GM21381 (cell line): ENCODE measurements around the gene BANP.

ENCODE experiments used
- ATAC-seq: cut with Tn5 transposase; IDR thresholded peaks from one replicate; pipeline ENCODE4 v1.9.1; 2021; ENCODE audit warnings: mild to moderate bottlenecking, moderate library complexity; ENCODE audit not compliant: unreplicated experiment

The BANP gene

DNA sequence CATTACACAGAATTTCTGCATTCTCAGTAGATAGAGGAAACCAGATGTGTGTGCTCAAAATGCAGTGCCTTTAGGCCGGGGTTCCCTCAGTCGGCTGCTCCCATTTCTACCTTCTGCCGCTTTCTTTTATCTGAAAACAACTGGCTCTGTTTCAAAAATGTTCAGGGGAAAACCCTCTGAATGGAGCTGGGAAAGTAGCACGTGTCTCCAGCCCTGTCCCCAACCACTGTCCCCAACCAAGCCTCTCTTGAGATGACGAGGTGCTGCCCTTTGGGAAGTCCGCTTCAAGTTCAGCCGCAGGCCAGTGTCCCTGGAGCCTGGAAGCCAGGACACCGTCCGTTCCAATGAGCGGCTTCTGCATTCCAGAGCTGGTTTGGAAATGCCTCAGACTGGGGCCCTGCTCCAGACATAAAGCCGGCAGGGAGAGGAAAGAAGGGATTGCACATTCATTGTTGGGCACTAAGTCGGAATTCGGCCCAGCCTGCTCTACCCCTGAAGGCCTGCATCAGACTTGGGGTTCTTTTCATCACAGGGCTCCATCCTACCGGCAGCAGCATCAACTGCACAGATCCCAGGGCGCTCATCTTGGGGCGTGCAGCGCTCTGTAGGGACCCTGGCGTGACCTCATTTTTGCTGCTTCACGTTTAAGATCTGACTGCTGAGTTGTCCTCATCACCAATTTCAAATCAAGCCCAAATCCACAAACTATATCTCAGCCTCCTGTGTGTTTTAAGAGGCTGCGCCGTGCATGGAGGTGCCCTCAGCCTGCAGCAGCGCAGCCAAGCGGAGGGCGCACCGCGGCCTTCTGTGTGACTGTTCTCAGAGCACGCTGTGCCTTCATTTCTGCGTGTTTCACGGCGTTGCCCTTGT is 111.3 kb downstream of the BANP start:
- ATAC-seq = no peak

DNA sequence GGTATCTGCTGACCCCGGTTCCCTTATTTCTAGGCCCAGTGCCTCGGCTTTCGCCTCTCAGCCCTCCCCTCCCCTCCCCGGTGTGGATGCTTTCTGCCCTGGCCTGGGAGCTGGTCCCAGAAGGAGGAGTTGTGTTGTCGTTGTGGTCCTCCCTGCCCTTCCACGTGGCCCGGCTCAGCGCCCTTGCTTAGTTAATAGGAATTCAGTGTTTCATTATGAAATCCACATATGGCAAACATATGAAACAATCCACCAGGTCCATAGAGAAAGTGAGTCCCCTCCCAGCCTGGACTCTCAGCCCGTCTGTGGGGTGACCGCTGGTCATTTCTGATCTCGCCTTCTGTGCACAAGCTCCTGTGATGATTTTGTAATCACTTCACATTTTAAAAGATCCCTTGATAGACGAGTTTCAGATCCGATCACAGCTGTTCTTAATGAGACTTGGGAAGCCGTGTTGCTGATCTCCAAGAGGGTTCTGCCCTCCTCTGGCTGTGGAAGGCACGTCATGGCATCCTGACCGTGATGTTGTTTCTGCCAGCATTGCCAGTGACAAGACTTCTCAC is 112.1 kb downstream of the BANP start:
- ATAC-seq = no peak

GRCh38 chr16:88064011-88064888 is 113.0 kb downstream of the BANP start:
- no peak for ATAC-seq

GRCh38 chr16:88064889-88065746 is 113.9 kb downstream of the BANP start:
- ATAC-seq = no peak

DNA sequence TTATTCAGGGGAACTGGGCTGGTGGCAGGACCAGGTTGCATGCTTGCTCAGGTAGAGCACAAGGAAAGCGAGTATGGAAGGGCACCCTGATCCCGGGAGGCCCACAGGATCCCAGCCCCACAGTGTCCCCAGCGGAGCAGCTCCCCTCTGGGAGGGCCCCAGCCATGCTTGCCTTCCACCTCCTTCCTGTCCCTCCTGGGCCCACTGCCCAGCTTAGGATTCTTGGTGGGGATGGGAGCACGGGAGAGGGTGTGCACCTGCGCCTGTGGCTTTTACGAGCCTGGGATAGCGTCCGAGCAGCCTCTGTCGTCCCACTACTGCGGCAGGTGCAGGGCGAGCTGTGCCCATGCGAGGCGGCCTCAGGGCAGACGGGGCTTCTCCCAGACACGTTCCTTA is 114.5 kb downstream of the BANP start:
- ATAC-seq = no peak

GRCh38 chr16:88066234-88066633 is 115.0 kb downstream of the BANP start:
- ATAC-seq = no peak

DNA sequence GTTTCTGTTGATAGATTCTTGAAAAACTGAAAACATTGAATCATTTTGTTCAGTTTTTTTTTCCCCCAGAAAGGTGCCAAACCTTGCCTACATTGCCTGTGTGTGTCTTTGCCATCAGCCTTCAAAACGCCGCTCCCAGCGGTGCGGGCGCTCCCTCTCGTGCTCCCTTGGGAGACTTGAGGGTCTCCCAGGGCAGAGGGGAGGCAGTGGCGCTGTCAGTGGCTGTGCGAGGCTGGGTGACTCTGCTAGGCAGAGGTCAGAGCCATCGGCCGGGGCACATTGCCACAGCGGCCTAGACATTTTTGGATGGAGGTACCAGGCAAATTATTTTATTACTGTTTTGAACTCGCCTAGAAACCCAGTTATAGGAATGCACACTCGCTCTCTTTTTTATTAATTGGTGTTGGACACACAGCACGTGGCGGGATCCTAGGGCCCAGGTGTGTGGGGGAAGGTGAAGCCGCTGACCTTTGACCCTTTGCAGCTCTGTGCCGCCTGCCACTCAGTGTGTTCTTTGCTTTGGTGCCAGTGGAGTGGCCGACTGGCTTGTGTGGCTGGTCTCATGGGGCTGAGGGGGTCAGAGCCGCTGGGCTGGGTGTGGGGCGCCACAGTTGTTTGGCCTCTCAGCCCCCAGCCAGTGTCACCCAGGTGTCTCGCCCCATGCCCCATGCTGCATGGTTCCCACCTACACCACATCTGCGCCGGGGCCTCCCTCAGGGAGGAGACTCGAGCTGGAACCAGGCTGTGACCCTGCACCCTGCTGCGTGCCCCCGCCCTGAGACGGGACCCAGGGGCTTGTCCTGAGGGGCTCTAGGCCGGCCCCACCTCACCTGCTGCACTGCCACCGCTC is 115.7 kb downstream of the BANP start:
- no peak for ATAC-seq

DNA sequence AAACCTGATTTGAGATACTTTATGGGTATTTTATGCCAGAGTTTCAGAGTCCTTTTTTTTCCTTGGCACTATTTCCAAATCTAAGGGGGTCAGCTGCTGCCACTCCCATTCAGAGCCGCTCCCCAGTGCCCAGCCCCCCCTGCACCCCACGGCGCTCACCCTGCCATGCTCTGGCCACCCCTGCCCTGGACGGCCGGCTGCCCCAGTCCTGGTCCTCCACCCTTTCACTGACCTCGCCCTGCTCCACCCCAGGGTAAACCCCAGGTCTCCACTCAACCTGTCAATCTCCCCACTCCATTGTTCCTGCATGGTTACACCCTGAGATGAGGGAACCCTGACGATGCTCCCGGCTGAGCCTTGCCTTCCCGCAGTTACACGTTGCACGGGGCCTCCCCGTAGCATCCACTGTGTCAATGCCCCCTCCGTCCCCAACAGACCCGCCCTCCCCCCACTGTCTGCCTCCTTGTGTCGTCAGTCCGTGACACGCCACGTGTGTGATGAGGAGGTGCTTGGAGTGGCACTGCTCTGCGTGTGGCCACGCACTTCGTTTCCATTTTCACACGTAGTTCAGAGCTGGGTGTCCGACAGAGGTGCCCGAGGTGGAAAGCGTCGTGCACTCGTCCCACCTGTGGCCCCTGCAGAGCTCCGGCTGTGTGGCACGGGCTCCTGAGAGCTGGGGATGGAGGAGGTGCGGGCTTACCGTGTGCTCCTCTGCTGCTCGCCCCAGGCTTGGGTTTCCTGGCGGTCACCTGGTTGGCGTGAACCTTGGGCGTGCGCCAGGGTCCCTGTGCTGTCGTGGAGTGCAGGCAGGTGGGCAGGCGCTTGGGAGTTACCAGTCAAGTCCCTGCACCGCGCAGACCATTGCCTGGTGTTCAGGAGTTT is 116.5 kb downstream of the BANP start:
- no peak for ATAC-seq

DNA sequence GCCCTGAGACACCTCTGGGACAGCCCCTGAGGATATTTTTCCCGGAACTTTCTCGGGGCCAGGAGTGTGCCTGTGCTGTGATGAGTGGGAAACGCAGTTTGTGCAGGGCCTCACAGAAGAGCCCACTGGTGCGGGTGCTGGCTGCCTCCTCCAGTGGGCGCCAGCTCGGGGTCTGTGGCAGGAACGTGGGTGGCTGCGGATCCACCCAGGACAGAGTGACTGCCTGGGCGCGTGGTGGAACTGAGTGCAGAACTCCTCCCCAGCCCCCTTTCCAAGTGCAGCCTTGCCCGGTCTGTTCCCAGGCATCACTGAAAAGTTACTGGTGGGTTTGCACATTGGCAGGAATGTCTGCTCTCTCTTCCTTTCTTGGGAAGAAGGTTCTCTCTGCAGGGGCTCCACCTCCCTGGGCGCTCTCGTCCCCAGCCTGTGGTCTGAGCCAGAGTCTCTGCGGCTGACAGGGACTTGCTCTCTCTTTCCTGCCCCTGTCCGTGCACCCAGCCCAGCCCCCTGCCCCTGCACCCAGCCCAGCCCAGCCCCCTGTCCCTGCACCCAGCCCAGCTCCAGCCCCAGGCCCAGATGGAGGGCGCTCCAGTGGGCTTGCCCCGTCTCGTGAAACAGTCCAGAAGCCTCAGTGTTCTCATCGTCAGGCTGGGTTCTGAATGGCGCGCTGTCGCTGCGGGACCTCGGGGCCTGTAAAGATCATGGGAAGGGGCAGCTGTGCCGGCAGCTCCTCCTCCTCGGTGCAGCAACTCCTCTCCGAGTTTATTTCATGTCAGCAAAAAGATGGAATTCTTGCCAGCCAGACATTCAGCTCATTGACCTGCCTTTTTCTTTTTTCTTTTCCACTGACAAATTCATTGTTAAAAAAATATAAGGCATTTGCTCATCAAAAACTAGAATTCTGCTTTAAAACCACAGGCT is 117.5 kb downstream of the BANP start:
- no peak for ATAC-seq

DNA sequence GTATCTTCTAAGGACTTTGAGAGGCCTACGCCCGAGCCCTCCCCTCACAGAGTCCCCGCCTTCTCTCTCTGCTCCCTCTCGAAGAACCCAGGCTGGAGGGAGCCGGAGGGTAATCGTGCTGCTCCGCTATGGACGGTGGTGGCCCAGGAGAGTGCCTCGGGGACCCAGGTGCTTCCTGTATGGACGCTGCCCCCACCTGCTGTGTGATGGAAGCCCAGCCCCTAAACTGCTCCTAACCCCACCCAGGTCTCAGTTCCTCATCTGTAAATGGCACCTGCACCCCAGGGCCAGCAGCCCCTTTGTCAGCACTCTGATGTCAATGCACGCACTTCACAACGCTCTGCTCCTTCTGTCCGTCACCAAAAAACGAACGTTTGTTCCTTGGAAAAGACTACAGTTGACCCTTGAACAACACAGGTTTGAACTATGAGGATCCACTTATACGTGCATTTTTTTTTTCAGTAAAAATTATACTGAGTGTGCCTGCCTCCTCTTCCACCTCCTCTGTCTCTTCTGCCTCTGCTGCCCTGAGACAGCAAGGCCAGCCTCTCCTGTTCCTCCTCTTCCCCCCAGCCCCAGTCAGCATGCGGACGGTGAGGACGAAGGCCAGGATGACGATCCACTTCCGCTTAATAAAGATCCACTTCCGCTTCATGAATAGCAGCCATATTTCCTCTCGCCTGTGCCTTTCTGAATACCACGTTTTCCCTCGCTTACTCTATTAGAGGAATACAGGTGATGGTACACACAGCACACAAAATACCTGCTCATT is 118.3 kb downstream of the BANP start:
- ATAC-seq = peak; percentile 88

DNA sequence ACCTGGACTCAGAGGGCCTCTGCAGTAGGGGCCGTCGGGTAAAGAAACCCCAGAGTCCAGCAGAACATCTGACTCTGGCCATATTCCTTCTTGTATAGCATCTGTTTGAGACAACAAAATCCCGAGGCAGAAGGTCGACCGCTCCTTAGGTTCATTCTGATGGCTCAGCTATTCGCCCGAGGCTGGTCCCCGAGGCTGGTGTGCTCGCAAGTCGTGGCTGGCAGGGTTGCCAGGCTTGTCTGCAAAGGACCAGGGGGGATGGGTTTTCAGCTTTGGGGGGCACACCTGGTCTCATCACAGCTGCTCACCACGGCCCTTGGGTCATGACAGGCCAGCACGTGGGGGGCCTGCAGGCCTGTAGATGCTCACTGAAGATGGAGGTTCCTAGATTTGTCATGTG is 119.1 kb downstream of the BANP start:
- ATAC-seq = no peak

GRCh38 chr16:88070989-88071625 is 119.9 kb downstream of the BANP start:
- no peak for ATAC-seq

- no peak for ATAC-seq
These were observed 120.7 kb downstream of the BANP start for GRCh38 chr16:88071908-88072307.

DNA sequence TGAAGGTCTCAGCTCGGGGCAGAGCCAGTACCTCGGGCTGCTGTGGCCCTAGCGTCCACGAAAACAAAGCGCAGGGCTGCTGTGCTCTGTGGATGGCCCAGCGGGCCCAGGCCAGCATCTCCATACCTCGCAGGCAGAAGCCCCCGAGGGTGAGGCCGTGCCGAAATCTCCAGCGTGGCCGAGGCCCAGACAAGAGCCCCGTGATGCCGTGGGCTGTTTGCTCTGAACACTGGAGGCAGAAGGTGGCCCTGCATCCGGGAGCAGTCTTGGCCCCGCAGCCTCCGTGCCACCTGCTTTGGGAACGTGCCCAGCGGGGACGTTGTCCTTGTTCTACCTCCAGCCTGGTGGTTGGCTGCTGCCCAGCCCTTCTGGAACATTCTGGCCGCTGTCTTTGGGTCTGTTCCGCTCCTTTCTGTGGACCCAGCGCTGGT is 121.4 kb downstream of the BANP start:
- no peak for ATAC-seq

DNA sequence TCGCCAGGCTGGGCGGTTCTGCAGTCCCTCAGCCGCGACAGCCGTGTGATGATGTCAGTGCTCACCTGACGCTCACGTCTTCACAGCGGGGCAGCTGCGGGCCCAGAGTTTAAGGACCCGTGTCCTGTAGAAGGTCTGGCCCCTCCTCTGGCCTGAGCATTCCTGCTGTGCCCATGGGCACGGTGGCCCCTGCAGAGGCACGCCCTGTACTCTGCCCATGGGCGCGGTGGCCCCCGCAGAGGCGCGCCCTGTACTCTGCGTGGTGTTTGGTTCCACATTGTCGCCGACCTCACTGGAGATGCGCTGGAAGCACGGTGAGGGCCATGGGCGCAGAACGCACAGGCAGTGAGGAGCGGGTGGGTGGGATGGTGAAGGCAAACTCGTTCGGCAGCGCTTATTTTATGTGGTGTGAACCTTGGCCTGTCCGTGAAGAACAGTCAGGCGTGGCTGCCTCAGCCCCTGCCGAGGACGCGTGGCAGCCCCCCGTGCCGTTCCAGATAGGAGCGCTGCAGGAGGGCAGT is 122.0 kb downstream of the BANP start:
- ATAC-seq = no peak

DNA sequence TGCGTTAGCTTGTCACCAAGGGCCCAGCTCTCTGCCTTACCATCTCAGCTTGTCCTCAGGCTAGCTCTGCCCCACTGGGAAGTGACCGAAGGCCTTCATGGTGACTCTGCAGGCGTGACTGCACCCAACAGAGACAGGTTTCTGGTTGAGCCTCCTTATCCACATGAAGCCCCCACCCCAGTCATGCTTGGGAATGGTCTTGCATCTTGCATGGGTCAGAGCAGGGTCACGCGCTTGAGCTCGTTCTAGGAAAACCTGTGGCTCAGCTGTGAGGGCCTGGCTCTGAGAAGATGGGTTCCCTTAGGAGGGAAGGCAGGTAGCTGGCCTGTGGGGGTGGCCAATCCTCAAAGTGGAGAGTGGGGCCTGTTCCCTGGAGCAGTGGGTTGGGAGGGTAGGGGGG is 122.8 kb downstream of the BANP start:
- ATAC-seq = no peak
